Type B pancreatic cell (in vitro differentiated cells): ENCODE results near the gene EFNA5. TPM values are rescaled to one million over a fixed set of nuclear protein-coding genes. Genes with fewer than 3 reads are reported as not detected.

Experiments
- DNase-seq: peaks from one replicate; pipeline ENCODE4 v3.0.0; 2021; ENCODE audit warnings: mixed read lengths; ENCODE audit not compliant: unreplicated experiment; ENCODE audit errors: extremely low spot score
- H3K27ac Mint-ChIP-seq: 2 replicates; pipeline ENCODE4 v1.8.0; 2021; ENCODE audit warnings: mild to moderate bottlenecking, mixed read lengths
- H3K27me3 Mint-ChIP-seq: 2 replicates; pipeline ENCODE4 v1.8.0; 2021; ENCODE audit warnings: mixed read lengths
- H3K36me3 Mint-ChIP-seq: 2 replicates; pipeline ENCODE4 v1.8.0; 2021; ENCODE audit warnings: mixed read lengths
- H3K4me1 Mint-ChIP-seq: one replicate; pipeline ENCODE4 v1.8.0; 2021; ENCODE audit warnings: mixed read lengths; ENCODE audit not compliant: unreplicated experiment
- H3K4me3 Mint-ChIP-seq: 2 replicates; pipeline ENCODE4 v1.8.0; 2021; ENCODE audit warnings: mild to moderate bottlenecking, mixed read lengths
- H3K9me3 Mint-ChIP-seq: 2 replicates; pipeline ENCODE4 v1.8.0; 2021; ENCODE audit warnings: mixed read lengths
- CTCF ChIP-seq: fragments of 200-600 bp; sonication (generic); conservative IDR thresholded peaks from 2 replicates; pipeline ENCODE4 v1.5.0; 2021; ENCODE audit warnings: antibody characterized with exemption, mild to moderate bottlenecking
- total RNA-seq: library from RNA; stranded (reverse); gene quantifications from 2 replicates; pipeline ENCODE4 v1.2.1, GENCODE V29; 2021; ENCODE audit warnings: low replicate concordance

The EFNA5 gene
- total RNA-seq, 1 donor from 2014 or later, result 65.0 TPM

GRCh38 chr5:107376546-107377276 lies 294.0 kb downstream of the EFNA5 start:
- no peaks in the 10 kb centered on the region for H3K27me3 Mint-ChIP-seq
- H3K9me3 Mint-ChIP-seq, result no peaks in the 10 kb centered on the region
- no peak for DNase-seq
- TF ChIP-seq CTCF, result no peak
- H3K27ac Mint-ChIP-seq, result no peak overlapping the region
- H3K36me3 Mint-ChIP-seq, result peaks cover 14% of the 10 kb centered on the region
- H3K4me3 Mint-ChIP-seq, result no peak overlapping the region
- peaks cover 22% of the 10 kb centered on the region for H3K4me1 Mint-ChIP-seq

- no peak for TF ChIP-seq CTCF
- H3K27me3 Mint-ChIP-seq, result no peaks in the 10 kb centered on the region
- H3K4me3 Mint-ChIP-seq, result no peak overlapping the region
- H3K4me1 Mint-ChIP-seq, result peaks cover 18% of the 10 kb centered on the region
- no peak overlapping the region for H3K27ac Mint-ChIP-seq
- DNase-seq, result no peak
- no peaks in the 10 kb centered on the region for H3K9me3 Mint-ChIP-seq
- peaks cover 10% of the 10 kb centered on the region for H3K36me3 Mint-ChIP-seq
Observed at GRCh38 chr5:107373549-107374263, 297.0 kb downstream of the EFNA5 start.

GRCh38 chr5:107372723-107373450 lies 297.9 kb downstream of the EFNA5 start:
- H3K9me3 Mint-ChIP-seq, result no peaks in the 10 kb centered on the region
- DNase-seq, result no peak
- no peak overlapping the region for H3K27ac Mint-ChIP-seq
- no peak overlapping the region for H3K4me3 Mint-ChIP-seq
- peaks cover 6% of the 10 kb centered on the region for H3K36me3 Mint-ChIP-seq
- no peaks in the 10 kb centered on the region for H3K27me3 Mint-ChIP-seq
- H3K4me1 Mint-ChIP-seq, result peaks cover 18% of the 10 kb centered on the region
- no peak for TF ChIP-seq CTCF

- no peak for TF ChIP-seq CTCF
- Mint-ChIP-seq H3K9me3 (peaks cover 5% of the 10 kb centered on the region), H3K27me3 (no peaks in the 10 kb centered on the region), H3K36me3 (no peaks in the 10 kb centered on the region), H3K4me3 (no peak overlapping the region), H3K27ac (no peak overlapping the region), H3K4me1 (peaks cover 22% of the 10 kb centered on the region)
- no peak for DNase-seq
Observed at GRCh38 chr5:107370396-107370968, 300.3 kb downstream of the EFNA5 start.

- Mint-ChIP-seq H3K4me1 (peaks cover 24% of the 10 kb centered on the region), H3K4me3 (no peak overlapping the region), H3K9me3 (peaks cover 11% of the 10 kb centered on the region), H3K36me3 (no peaks in the 10 kb centered on the region), H3K27me3 (no peaks in the 10 kb centered on the region), H3K27ac (no peak overlapping the region)
- no peak for DNase-seq
- TF ChIP-seq CTCF, result no peak
Observed at GRCh38 chr5:107369622-107370021, 301.1 kb downstream of the EFNA5 start.
